ENCODE measurements around the gene LHFPL3. TPM values are rescaled to one million over a fixed set of nuclear protein-coding genes. Genes with fewer than 3 reads are reported as not detected.

The LHFPL3 gene
- total RNA-seq, 1 experiment from 2014 or later: not detected

DNA sequence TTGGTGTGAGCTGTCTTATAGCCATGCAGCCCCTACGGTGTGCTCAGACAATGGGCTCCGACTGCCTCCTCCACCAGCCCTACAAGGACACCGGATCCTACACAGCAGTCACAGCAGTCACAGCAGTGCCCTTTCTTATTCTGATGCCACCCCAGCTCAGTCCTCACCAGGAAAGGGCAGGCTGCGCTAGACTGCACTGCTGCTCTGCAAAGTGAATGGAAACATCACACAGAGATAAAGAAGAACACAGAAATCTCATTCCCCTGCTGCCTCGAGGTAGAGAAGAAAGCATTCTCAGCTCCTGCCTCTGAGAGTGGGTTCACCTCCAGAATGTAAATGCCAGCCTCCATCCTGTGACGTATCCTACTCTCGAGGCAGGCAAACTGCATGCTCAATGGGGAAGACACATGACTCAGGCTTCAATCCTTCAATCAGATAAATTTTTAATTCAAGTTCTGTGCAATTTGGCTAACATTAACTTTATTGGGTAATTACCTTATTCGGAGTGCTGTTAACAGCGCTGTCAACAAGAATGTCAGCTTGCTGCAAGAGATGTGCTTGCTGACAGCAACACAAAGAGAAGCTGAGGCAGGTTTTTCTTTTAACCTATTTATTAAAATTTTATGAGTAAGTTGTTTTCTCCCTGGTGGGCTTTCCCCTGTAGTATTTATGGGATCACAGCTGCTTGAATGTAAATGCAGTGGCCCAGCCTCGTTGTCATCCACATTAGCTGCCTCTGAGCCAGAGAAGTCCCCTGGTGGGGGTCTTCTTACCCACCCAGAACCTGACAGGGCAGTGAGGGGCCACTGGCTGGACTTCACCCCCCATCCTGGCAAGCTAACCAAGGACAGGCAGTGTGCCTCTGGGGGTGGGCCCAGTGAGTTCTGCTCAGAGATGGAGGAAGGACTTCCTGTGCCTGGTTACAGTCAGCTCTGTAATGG, 444.3 kb downstream of the LHFPL3 start:
- Histone ChIP-seq H4K5ac (ENCODE audit: insufficient read length, low read depth, low read length) (no peak overlapping the region), H2BK12ac (ENCODE audit: insufficient read length, low read depth, low read length) (no peak overlapping the region), H2BK5ac (ENCODE audit: insufficient read length, low read length) (no peak overlapping the region), H3K79me1 (ENCODE audit: insufficient read depth, low read depth, low read length, poor library complexity, severe bottlenecking) (no peaks in the 10 kb centered on the region), H4K20me1 (ENCODE audit: control insufficient read depth, insufficient read depth, insufficient read length) (no peaks in the 10 kb centered on the region), H3K79me2 (ENCODE audit: insufficient read depth, low read length) (no peaks in the 10 kb centered on the region), H3K4me2 (ENCODE audit: insufficient read depth, insufficient read length, low read length) (peak overlapping the region; percentile 41), H3K14ac (ENCODE audit: insufficient read depth, low read length) (peak overlapping the region; percentile 48), H3K4ac (ENCODE audit: low read depth, low read length) (no peak overlapping the region), H3K9ac (ENCODE audit: extremely low read depth, insufficient read length, low read length) (no peak overlapping the region), H3K4me1 (ENCODE audit: insufficient read depth, low read length) (peaks cover 3% of the 10 kb centered on the region; the same call in 1 of the 2 replicates), H2BK15ac (ENCODE audit: low read depth, low read length) (no peak overlapping the region), H3K18ac (ENCODE audit: insufficient read length, low read depth, low read length) (no peak overlapping the region), H3T11ph (ENCODE audit: low read length) (no peak overlapping the region), H2BK20ac (ENCODE audit: low read depth, low read length, poor library complexity, severe bottlenecking) (no peak overlapping the region), H2AFZ (ENCODE audit: low read length) (no peak overlapping the region), H4K8ac (replicated peaks; ENCODE audit: insufficient read length, low read depth, low read length) (no peak overlapping the region), H3K27ac (ENCODE audit: insufficient read length, low read depth, low read length) (no peak overlapping the region), H3K23ac (ENCODE audit: insufficient read length, low read depth, low read length) (no peak overlapping the region), H2BK120ac (ENCODE audit: low read depth, low read length, poor library complexity, severe bottlenecking) (no peak overlapping the region), H4K91ac (ENCODE audit: insufficient read length, low read depth, low read length) (no peak overlapping the region), H3K27me3 (ENCODE audit: insufficient read depth, low read length) (no peaks in the 10 kb centered on the region), H3K56ac (ENCODE audit: insufficient read length, low read depth, low read length) (no peak overlapping the region), H3K23me2 (ENCODE audit: insufficient read length, low read depth, low read length, poor library complexity, severe bottlenecking) (no peaks in the 10 kb centered on the region), H2AK5ac (ENCODE audit: insufficient read length, low read length) (no peak overlapping the region), H3K9me3 (ENCODE audit: control insufficient read depth, low read depth, low read length) (no peaks in the 10 kb centered on the region)
- H3K36me3 Mint-ChIP-seq (ENCODE audit: insufficient read depth in 1 of 3, low read depth in 3 of 3): no peaks in the 10 kb centered on the region
- H3K4me1 Mint-ChIP-seq: peaks cover 23 to 29% of the 10 kb centered on the region in 2 experiments
- peaks cover 2 to 3% of the 10 kb centered on the region in 2 experiments; a peak in 3 of 5 replicates for H3K9me3 Mint-ChIP-seq
- H3K27ac Mint-ChIP-seq: peak overlapping the region; percentile 47 to 89 (median 53); a peak in 5 of 7 replicates
- peak; percentile 89 for DNase-seq
- WGBS (ENCODE audit: extremely low coverage, insufficient read length, low lambda C conversion rate): no CpG with 5 or more reads among the region's 10 CpGs
- TF ChIP-seq, protein P1, sequence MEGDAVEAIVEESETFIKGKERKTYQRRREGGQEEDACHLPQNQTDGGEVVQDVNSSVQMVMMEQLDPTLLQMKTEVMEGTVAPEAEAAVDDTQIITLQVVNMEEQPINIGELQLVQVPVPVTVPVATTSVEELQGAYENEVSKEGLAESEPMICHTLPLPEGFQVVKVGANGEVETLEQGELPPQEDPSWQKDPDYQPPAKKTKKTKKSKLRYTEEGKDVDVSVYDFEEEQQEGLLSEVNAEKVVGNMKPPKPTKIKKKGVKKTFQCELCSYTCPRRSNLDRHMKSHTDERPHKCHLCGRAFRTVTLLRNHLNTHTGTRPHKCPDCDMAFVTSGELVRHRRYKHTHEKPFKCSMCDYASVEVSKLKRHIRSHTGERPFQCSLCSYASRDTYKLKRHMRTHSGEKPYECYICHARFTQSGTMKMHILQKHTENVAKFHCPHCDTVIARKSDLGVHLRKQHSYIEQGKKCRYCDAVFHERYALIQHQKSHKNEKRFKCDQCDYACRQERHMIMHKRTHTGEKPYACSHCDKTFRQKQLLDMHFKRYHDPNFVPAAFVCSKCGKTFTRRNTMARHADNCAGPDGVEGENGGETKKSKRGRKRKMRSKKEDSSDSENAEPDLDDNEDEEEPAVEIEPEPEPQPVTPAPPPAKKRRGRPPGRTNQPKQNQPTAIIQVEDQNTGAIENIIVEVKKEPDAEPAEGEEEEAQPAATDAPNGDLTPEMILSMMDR (conservative IDR thresholded peaks at IDR 0.05): no peak; the same call in 2 of the 3 replicates
- peak overlapping the region in 1 of 2 experiments; percentile 59; a peak in 2 of 5 replicates for H3K4me3 Mint-ChIP-seq
- peaks cover 10% of the 10 kb centered on the region for H3K27me3 Mint-ChIP-seq (ENCODE audit: low read depth)
